ENCODE results near the gene KL.

The KL gene

GRCh38 chr13:33079960-33080359 lies 63.7 kb downstream of the KL start:
- peak; percentile 37 for DNase-seq (ENCODE audit: extremely low spot score)
- no peak for TF ChIP-seq CTCF (IDR thresholded peaks at IDR 0.05; ENCODE audit: control extremely low read depth, extremely low read depth, low read depth, missing control alignments)
- ChIA-PET POLR2A (no interaction called here), CTCF (no interaction called here)

DNA sequence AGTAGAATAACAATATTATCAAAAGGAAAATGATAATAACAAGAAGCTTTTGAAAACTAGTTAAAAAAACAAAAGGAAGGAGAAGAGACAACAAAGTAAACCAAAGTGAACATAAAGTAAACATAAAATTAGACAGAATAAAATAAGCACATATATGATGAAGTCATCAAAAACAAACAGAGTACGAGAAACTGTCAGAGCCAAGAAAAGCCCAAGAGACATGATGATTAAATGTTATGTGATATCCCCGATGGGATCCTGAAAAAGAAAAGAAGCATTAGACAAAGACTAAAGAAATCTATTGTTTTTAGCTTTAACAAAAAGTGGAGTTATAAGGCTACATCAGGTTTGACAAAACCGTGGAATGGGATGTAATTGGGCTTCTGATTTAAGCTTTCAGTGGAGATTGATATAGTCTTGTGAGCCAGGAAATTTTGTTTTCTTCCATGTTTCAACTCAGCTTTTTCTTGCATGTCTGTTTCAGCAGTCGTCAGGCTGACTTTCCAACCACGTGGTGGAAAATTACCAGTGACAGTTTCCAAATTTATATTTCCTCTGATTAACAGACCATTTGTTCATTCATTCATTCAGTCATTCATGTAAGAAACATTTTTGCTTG lies 64.9 kb downstream of the KL start:
- no peak for DNase-seq (ENCODE audit: extremely low spot score)
- CTCF ChIA-PET, result interaction anchor here (1.3 to 1.4 kb wide), 2 partner anchors 9 to 147 kb away, joined by 3 read pairs; no protein-coding TSS in a partner anchor
- POLR2A ChIA-PET, result no interaction called here
- TF ChIP-seq CTCF (IDR thresholded peaks at IDR 0.05; ENCODE audit: control extremely low read depth, extremely low read depth, low read depth, missing control alignments), result no peak

- POLR2A ChIA-PET, result no interaction called here
- CTCF ChIA-PET, result interaction anchor here (1.3 to 1.4 kb wide), 2 partner anchors 9 to 146 kb away, joined by 3 read pairs; no protein-coding TSS in a partner anchor
- TF ChIP-seq CTCF (IDR thresholded peaks at IDR 0.05; ENCODE audit: control extremely low read depth, extremely low read depth, low read depth, missing control alignments), result no peak
- DNase-seq (ENCODE audit: extremely low spot score), result no peak
Observed at GRCh38 chr13:33081666-33082065, 65.4 kb downstream of the KL start.

- ChIA-PET POLR2A (no interaction called here), CTCF (interaction anchor here (1.1 to 1.4 kb wide), 2 partner anchors 9 to 185 kb away, joined by 3 to 4 read pairs; no protein-coding TSS in a partner anchor)
- DNase-seq (ENCODE audit: extremely low spot score), result no peak
- no peak for TF ChIP-seq CTCF (IDR thresholded peaks at IDR 0.05; ENCODE audit: control extremely low read depth, extremely low read depth, low read depth, missing control alignments)
Observed at GRCh38 chr13:33083054-33083453, 66.8 kb downstream of the KL start.

- DNase-seq (ENCODE audit: extremely low spot score), result no peak
- ChIA-PET POLR2A (no interaction called here), CTCF (interaction anchor here (1.0 to 1.3 kb wide), 3 partner anchors 9 to 141 kb away, joined by 3 to 4 read pairs (median 3); no protein-coding TSS in a partner anchor)
- TF ChIP-seq CTCF (IDR thresholded peaks at IDR 0.05; ENCODE audit: control extremely low read depth, extremely low read depth, low read depth, missing control alignments), result no peak
Observed at GRCh38 chr13:33087091-33087490, 70.9 kb downstream of the KL start.

DNA sequence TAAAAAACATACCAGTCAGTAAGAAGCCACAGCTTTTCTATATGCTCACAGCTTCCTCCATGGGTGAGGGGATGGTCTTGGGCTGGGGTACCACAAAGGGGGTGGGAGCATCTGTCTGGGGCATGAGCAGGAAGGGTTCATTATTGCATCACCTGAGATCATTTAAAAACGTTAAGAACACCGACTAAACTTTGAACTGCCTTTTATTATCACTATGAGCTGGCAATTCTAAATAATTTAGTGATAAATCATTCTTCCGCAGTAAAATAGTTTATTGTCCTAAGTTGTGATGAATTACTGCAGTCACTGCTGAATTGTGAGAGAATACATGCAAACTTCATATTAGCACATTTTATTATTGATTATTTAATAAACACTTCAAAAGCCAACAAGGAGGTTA lies 71.6 kb downstream of the KL start:
- no peak for TF ChIP-seq CTCF (IDR thresholded peaks at IDR 0.05; ENCODE audit: control extremely low read depth, extremely low read depth, low read depth, missing control alignments)
- POLR2A ChIA-PET, result no interaction called here
- CTCF ChIA-PET, result interaction anchor here (1.0 to 1.3 kb wide), 3 partner anchors 9 to 141 kb away, joined by 3 to 4 read pairs (median 3); no protein-coding TSS in a partner anchor
- DNase-seq (ENCODE audit: extremely low spot score), result no peak

Data from GM10248 (cell line).